Measurements from ENCODE around the gene IL1R2. TPM values are rescaled to one million over a fixed set of nuclear protein-coding genes. Genes with fewer than 3 reads are reported as not detected.

The IL1R2 gene
- total RNA-seq, 2 experiments from 2014 or later: not detected

- TF ChIP-seq CTCF (conservative IDR thresholded peaks at IDR 0.05; ENCODE audit: low read length): no peak
- no peak for TF ChIP-seq EZH2phosphoT487 (IDR thresholded peaks at IDR 0.05; ENCODE audit: borderline replicate concordance, low read depth, low read length)
- H3K4me2 ChIP-seq (ENCODE audit: low read length): no peak overlapping the region
- no peaks in the 10 kb centered on the region for H3K4me1 ChIP-seq (ENCODE audit: insufficient read depth, low read length, poor library complexity, severe bottlenecking)
- H3K4me3 ChIP-seq (ENCODE audit: low read depth, low read length, poor library complexity, severe bottlenecking): no peak overlapping the region
- no peaks in the 10 kb centered on the region for H3K36me3 ChIP-seq (ENCODE audit: insufficient read depth, low read length)
- POLR2A ChIA-PET: interaction anchor here (0.7 to 1.1 kb wide), 2 partner anchors 9 to 269 kb away, joined by 4 to 5 read pairs; no protein-coding TSS in a partner anchor
- H3K79me2 ChIP-seq (ENCODE audit: insufficient read depth, low read depth, low read length): no peaks in the 10 kb centered on the region
- no peaks in the 10 kb centered on the region for H3K9me3 ChIP-seq (ENCODE audit: low read length)
- no peaks in the 10 kb centered on the region for H4K20me1 ChIP-seq (ENCODE audit: insufficient read depth, low read length)
- CTCF ChIA-PET (ENCODE audit: unreplicated experiment): no interaction called here
- no peak for DNase-seq (ENCODE audit: low spot score)
- BruUV-seq (replicated peaks): no TSS peak
- intact Hi-C loops (cut with micrococcal nuclease; ENCODE audit: unreplicated experiment): no loop called here
- no peak overlapping the region for H2AFZ ChIP-seq (ENCODE audit: low read length)
- H3K9me2 ChIP-seq (ENCODE audit: insufficient read depth, low read length): no peaks in the 10 kb centered on the region
- no peak overlapping the region for H3K27ac ChIP-seq (ENCODE audit: low read depth, low read length, poor library complexity, severe bottlenecking)
Observed at GRCh38 chr2:102033031-102033749, 41.4 kb downstream of the IL1R2 start.

- H2AFZ ChIP-seq (ENCODE audit: low read length): no peak overlapping the region
- no peak overlapping the region for H3K4me3 ChIP-seq (ENCODE audit: low read depth, low read length, poor library complexity, severe bottlenecking)
- no peak for TF ChIP-seq EZH2phosphoT487 (IDR thresholded peaks at IDR 0.05; ENCODE audit: borderline replicate concordance, low read depth, low read length)
- TF ChIP-seq CTCF (conservative IDR thresholded peaks at IDR 0.05; ENCODE audit: low read length): no peak
- H3K36me3 ChIP-seq (ENCODE audit: insufficient read depth, low read length): no peaks in the 10 kb centered on the region
- intact Hi-C loops (cut with micrococcal nuclease; ENCODE audit: unreplicated experiment): no loop called here
- H3K27ac ChIP-seq (ENCODE audit: low read depth, low read length, poor library complexity, severe bottlenecking): no peak overlapping the region
- no peak for DNase-seq (ENCODE audit: low spot score)
- no TSS peak for BruUV-seq (replicated peaks)
- H3K79me2 ChIP-seq (ENCODE audit: insufficient read depth, low read depth, low read length): no peaks in the 10 kb centered on the region
- ChIA-PET POLR2A (interaction anchor here (0.6 to 1.1 kb wide), 3 partner anchors 9 to 268 kb away, joined by 3 to 5 read pairs (median 4); no protein-coding TSS in a partner anchor), CTCF (ENCODE audit: unreplicated experiment) (no interaction called here)
- H3K9me2 ChIP-seq (ENCODE audit: insufficient read depth, low read length): no peaks in the 10 kb centered on the region
- no peaks in the 10 kb centered on the region for H3K4me1 ChIP-seq (ENCODE audit: insufficient read depth, low read length, poor library complexity, severe bottlenecking)
- no peak overlapping the region for H3K4me2 ChIP-seq (ENCODE audit: low read length)
- H3K9me3 ChIP-seq (ENCODE audit: low read length): no peaks in the 10 kb centered on the region
- no peaks in the 10 kb centered on the region for H4K20me1 ChIP-seq (ENCODE audit: insufficient read depth, low read length)
Observed at GRCh38 chr2:102033750-102034682, 42.3 kb downstream of the IL1R2 start.

Data from OCI-LY7 (cell line).